ENCODE data around the gene MARCHF4. TPM values are rescaled to one million over a fixed set of nuclear protein-coding genes. Genes with fewer than 3 reads are reported as not detected.

MARCHF4 gene
- total RNA-seq, 3 donors from 2014 or later: 0.22 to 0.29 (median 0.25) TPM

DNA sequence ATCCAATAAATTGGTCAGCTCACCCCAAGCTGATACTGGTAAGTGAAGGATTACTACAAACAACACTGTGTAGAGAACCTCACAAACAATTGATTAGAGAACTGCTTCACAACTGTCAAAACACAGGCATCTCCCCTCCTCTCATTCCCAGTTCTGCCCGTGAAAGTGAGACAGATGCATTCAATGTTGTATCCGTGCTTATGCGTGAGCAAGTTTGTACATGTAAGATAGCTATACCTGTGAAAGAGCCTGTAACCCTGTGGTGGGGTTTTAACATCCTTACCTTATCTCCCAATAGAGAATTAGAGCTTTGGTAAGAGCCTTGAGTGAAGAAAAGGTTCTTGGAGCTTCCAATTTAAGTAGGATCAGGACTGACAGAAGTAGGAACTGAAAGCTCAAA, 9.1 kb downstream of the MARCHF4 start:
- ATAC-seq (no peak), DNase-seq (no peak)
- Histone ChIP-seq H3K36me3 (ENCODE audit: low read depth) (no peaks in the 10 kb centered on the region), H3K4me3 (no peak overlapping the region), H3K9me3 (no peaks in the 10 kb centered on the region), H3K4me1 (ENCODE audit: low read depth) (no peaks in the 10 kb centered on the region)
- TF ChIP-seq, protein P1, sequence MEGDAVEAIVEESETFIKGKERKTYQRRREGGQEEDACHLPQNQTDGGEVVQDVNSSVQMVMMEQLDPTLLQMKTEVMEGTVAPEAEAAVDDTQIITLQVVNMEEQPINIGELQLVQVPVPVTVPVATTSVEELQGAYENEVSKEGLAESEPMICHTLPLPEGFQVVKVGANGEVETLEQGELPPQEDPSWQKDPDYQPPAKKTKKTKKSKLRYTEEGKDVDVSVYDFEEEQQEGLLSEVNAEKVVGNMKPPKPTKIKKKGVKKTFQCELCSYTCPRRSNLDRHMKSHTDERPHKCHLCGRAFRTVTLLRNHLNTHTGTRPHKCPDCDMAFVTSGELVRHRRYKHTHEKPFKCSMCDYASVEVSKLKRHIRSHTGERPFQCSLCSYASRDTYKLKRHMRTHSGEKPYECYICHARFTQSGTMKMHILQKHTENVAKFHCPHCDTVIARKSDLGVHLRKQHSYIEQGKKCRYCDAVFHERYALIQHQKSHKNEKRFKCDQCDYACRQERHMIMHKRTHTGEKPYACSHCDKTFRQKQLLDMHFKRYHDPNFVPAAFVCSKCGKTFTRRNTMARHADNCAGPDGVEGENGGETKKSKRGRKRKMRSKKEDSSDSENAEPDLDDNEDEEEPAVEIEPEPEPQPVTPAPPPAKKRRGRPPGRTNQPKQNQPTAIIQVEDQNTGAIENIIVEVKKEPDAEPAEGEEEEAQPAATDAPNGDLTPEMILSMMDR (IDR thresholded peaks at IDR 0.05): no peak
- intact Hi-C loops (cut with DNase I, micrococcal nuclease): no loop called here

DNA sequence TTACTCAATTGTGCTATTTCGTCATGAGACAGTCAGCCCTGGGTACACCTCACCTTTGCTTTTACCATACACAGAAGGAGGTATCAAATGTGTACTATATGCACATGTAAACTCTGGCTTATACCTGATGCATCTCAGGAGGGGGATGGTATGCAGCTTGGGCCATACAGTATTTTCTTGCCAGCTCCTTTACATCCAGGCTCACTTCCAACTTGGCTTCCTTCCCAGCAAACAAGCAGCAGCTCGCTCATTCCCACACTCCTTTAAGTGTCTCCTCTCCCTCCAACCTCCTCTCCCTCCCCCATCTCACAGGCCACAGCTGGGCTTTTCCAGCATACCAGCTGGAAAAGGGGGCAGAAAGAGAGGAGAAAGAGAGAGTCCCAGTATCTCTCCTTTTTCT, 9.6 kb downstream of the MARCHF4 start:
- DNase-seq (no peak), ATAC-seq (no peak)
- Histone ChIP-seq H3K4me1 (ENCODE audit: low read depth) (no peaks in the 10 kb centered on the region), H3K9me3 (no peaks in the 10 kb centered on the region), H3K36me3 (ENCODE audit: low read depth) (no peaks in the 10 kb centered on the region), H3K4me3 (no peak overlapping the region)
- intact Hi-C loops (cut with DNase I, micrococcal nuclease): no loop called here
- TF ChIP-seq, protein P1 (IDR thresholded peaks at IDR 0.05): no peak

DNA sequence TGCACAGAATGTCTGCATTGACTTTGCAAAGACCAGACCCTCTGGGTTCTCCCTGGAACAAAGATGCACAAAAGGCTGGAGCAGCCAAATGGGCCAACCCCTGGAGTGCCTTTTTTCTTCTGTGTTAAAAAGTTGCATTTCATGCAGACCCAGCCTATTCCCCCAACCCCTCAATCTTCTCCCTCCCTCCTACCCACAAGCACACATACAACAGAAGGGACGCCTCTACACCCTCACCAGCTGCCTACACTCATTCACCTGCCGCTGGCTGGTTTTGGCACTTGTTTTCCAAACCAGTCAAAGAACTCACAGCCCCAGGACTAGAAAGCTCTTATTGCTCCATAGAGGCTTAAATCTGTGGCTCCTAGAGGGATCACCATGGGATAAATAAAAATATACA, 16.6 kb downstream of the MARCHF4 start:
- Histone ChIP-seq H3K4me3 (no peak overlapping the region), H3K36me3 (ENCODE audit: low read depth) (no peaks in the 10 kb centered on the region), H3K9me3 (no peaks in the 10 kb centered on the region), H3K4me1 (ENCODE audit: low read depth) (no peaks in the 10 kb centered on the region)
- intact Hi-C loops (cut with DNase I, micrococcal nuclease): no loop called here
- ATAC-seq: no peak
- no peak for DNase-seq
- TF ChIP-seq, protein P1 (IDR thresholded peaks at IDR 0.05): no peak

DNA sequence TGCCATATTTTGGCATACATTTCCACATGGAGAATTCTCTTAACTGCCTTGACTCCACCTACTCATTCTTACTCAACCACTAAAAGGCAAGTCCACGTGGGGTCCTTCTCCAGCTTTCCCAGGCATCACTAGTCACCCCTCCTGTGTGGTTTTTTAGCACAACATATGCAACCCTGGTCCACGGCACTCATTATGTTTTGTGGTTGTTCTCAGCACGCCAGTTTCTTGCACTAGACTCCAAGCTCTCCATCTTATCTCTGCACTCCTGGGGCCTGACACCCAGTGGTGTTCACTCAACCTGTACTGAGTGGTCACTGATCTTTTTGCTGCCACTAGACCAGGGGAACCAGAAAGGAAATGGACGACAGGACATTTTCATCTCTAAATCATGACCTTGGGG, 18.0 kb downstream of the MARCHF4 start:
- Histone ChIP-seq H3K4me3 (no peak overlapping the region), H3K9me3 (no peaks in the 10 kb centered on the region), H3K4me1 (ENCODE audit: low read depth) (no peaks in the 10 kb centered on the region), H3K36me3 (ENCODE audit: low read depth) (no peaks in the 10 kb centered on the region)
- ATAC-seq (no peak), DNase-seq (no peak)
- TF ChIP-seq, protein P1 (IDR thresholded peaks at IDR 0.05): no peak
- intact Hi-C loops (cut with DNase I, micrococcal nuclease): no loop called here

DNA sequence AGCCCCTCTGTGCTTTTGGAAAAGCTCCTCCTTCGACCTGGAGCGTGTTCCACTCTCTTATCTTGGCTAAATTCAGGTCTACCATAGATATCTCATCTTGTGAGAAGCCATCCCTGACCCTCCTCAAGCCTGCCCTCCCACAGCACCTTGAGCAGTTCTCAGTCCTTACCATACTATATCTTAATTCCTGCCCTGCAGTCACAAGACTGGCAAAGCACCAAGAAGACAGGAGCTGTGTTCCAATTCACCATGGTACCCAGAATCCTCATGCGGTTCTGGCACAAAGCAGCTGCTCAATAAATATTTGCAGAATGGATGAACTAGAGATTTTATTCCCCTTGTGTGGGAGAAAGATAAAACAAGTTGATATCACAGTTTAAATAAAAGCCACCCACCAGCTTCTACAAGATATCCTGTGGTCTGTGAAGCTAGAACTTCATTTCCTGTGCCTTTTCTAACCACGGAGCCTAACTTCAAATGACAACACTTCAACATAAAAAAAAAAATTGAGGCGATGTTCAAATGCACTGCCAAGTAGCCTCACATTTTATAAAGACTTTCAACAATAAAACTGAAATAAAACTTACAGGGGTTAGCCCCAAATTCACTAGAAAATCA, 19.5 kb downstream of the MARCHF4 start:
- DNase-seq: no peak
- TF ChIP-seq, protein P1 (IDR thresholded peaks at IDR 0.05): no peak
- peak; percentile 49 for ATAC-seq
- Histone ChIP-seq H3K4me3 (no peak overlapping the region), H3K9me3 (no peaks in the 10 kb centered on the region), H3K4me1 (ENCODE audit: low read depth) (no peaks in the 10 kb centered on the region), H3K36me3 (ENCODE audit: low read depth) (no peaks in the 10 kb centered on the region)
- intact Hi-C loops (cut with DNase I, micrococcal nuclease): no loop called here
